Mucosa of descending colon (tissue), 3 donors: ENCODE data around the gene RAI14. TPM values are rescaled to one million over a fixed set of nuclear protein-coding genes. Genes with fewer than 3 reads are reported as not detected.
A peak's percentile ranks its signal among the peaks of the same experiment; 100 is the strongest.

Experiments used
- ATAC-seq: fragments of 200-7000 bp; cut with Tn5 transposase; one replicate; pipeline ENCODE4 v1.9.1; 2020; ENCODE audit warnings: mild to moderate bottlenecking, moderate library complexity
- DNase-seq, 3 donors: peaks; one replicate each; pipeline ENCODE4 v3.0.0-alpha.2; 2020
- H3K36me3 ChIP-seq: fragments of 200-600 bp; one replicate; pipeline ENCODE4 v1.8.0; 2021; ENCODE audit warnings: low read depth, mild to moderate bottlenecking
- H3K4me1 ChIP-seq: fragments of 200-600 bp; one replicate; pipeline ENCODE4 v1.8.0; 2021; ENCODE audit warnings: low read depth, mild to moderate bottlenecking
- H3K4me3 ChIP-seq: fragments of 200-600 bp; one replicate; pipeline ENCODE4 v1.8.0; 2021; ENCODE audit warnings: mild to moderate bottlenecking
- H3K9me3 ChIP-seq: fragments of 200-600 bp; one replicate; pipeline ENCODE4 v1.8.0; 2021; ENCODE audit warnings: mild to moderate bottlenecking
- CTCF ChIP-seq: fragments of 200-600 bp; IDR thresholded peaks from one replicate; pipeline ENCODE4 v1.8.0; 2022; ENCODE audit warnings: antibody characterized with exemption, mild to moderate bottlenecking
- intact Hi-C, 2 donors: fragments of 100-400 bp; cut with DNase I in 1 of 2; cut with micrococcal nuclease in 1 of 2; formaldehyde crosslinking; loops; one replicate each; pipeline versions ENCODE4 v1.11.0 to v1.11.1; 2022; cut with DNase I, micrococcal nuclease
- total RNA-seq, 3 donors: library from RNA; stranded (reverse); fragmentation: NEBNext Ultra II Directional in 2 of 3; extraction: Animal tissue kit (Norgen Biotek cat#: 25700) in 2 of 3; gene quantifications; one replicate each; pipeline versions ENCODE4 v1.2.1 to v1.2.4, GENCODE V29; 2021 to 2023
- donor health status: DM: no; HTN: no; CAD: no; lungs with moderate emphysema.
- donor health status: DM: no; HTN: no; CAD: no.
- donor health status: DM: no; HTN: yes; CAD: no.

Gene RAI14
- total RNA-seq, 3 donors from 2014 or later, result 14.0 to 41.0 (median 23.4) TPM

DNA sequence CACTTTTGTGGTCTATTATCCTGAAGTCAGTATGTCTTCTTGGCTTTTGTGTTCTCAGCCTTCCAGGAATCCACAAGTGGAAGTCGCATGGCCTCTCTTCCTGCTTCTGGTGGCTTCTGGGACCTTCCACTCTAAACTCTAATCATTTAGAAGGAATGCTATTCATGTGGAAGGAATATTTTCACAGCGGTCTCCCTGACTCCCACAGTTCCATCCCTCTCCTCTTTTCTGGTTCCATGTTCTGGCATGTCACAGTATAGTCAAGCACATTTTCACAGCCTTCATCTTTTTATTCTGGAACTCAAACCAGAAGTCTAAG lies 7.3 kb upstream of the RAI14 start:
- intact Hi-C loops, result no loop called here
- H3K36me3 ChIP-seq, result no peaks in the 10 kb centered on the region
- DNase-seq, result no peak
- ATAC-seq, result no peak
- no peak overlapping the region for H3K4me3 ChIP-seq
- no peak for TF ChIP-seq CTCF
- no peaks in the 10 kb centered on the region for H3K4me1 ChIP-seq
- no peaks in the 10 kb centered on the region for H3K9me3 ChIP-seq

GRCh38 chr5:34651791-34652190 lies 4.3 kb upstream of the RAI14 start:
- no peak for DNase-seq
- intact Hi-C loops, result no loop called here

DNA sequence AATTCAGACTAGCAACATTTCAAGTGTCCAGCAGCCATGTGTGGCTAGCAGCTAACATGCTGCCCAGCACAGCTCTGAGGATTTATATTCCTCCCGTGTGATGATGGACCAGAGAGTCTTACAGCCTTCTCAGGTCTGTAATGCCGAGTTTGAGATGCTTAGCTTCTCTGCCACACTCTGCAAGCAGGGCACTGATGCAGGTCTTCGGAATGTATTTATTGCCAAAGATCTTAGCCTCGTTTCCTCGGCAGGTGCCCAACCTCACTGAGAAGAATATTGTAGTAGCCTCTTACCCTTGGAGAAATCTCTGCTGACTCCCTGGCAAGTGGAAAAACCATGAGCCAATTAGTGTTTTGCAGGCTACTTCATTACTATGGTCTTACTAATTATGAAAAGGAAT lies 3.7 kb upstream of the RAI14 start:
- no peak overlapping the region for H3K4me3 ChIP-seq
- no peaks in the 10 kb centered on the region for H3K36me3 ChIP-seq
- H3K4me1 ChIP-seq, result peaks cover 7% of the 10 kb centered on the region
- intact Hi-C loops, result no loop called here
- TF ChIP-seq CTCF, result no peak
- no peak for DNase-seq
- ATAC-seq, result no peak
- H3K9me3 ChIP-seq, result no peaks in the 10 kb centered on the region

More at GRCh38 chr5:34651791-34652190, 4.3 kb upstream of the RAI14 start:
- no peak for ATAC-seq
- H3K4me1 ChIP-seq, result peaks cover under 1% of the 10 kb centered on the region
- H3K9me3 ChIP-seq, result no peaks in the 10 kb centered on the region
- TF ChIP-seq CTCF, result no peak
- H3K36me3 ChIP-seq, result no peaks in the 10 kb centered on the region
- no peak overlapping the region for H3K4me3 ChIP-seq

DNA sequence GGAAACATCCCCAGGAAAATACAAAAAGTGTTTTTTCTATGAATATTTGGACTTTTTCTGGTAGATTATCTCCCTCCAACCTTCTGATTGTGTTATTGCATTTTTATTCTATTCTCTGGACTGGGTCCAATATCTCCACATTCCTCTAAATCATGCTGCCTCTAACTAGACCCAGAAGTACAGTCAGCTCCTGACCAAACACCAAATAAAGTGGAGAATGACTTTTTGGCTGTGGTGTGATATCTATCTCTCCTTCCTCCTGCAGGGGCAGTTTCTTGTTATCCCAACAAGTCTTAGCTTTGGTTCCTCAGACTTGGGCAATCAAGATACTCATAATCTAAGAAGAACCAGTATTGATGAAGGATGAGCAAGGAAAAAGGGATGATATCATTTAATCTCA lies 3.2 kb upstream of the RAI14 start:
- Histone ChIP-seq H3K9me3 (no peaks in the 10 kb centered on the region), H3K4me1 (peaks cover 11% of the 10 kb centered on the region), H3K36me3 (no peaks in the 10 kb centered on the region), H3K4me3 (no peak overlapping the region)
- no peak for TF ChIP-seq CTCF
- intact Hi-C loops, result no loop called here
- ATAC-seq (no peak), DNase-seq (no peak)

DNA sequence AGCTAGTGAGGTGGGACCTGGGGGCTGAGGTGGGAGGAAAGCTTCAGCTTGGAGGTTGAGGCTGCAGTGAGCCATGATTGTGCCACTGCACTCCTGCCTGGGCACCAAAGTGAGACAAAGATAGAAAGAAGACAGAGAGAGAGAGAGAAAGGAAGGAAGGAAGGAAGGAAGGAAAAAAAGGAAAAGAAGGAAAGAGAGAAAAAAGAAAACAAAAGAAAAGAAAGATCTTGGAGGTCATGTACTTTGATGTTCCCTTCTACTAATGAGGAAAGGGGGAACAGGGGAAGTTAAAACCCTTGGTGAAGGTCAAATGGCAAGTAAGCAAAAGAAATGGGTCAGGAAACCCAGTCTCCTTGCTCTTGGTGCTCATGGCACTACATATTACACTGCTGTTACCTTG lies 2.4 kb upstream of the RAI14 start:
- intact Hi-C loops, result no loop called here
- Histone ChIP-seq H3K4me3 (no peak overlapping the region), H3K4me1 (peaks cover 11% of the 10 kb centered on the region), H3K9me3 (no peaks in the 10 kb centered on the region), H3K36me3 (no peaks in the 10 kb centered on the region)
- TF ChIP-seq CTCF, result no peak
- no peak for DNase-seq
- no peak for ATAC-seq

GRCh38 chr5:34655354-34655991 lies 655 bp upstream of the RAI14 start:
- H3K9me3 ChIP-seq, result no peaks in the 10 kb centered on the region
- peak; percentile 73 for ATAC-seq

More at GRCh38 chr5:34655354-34655991, 655 bp upstream of the RAI14 start:
- Histone ChIP-seq H3K36me3 (no peaks in the 10 kb centered on the region), H3K4me1 (peaks cover 11% of the 10 kb centered on the region), H3K4me3 (peak overlapping the region; percentile 72)
- TF ChIP-seq CTCF, result no peak
- intact Hi-C loops, result no loop called here
- DNase-seq, result peak in 2 of 3 donors; percentile 45 to 60
